ENCODE data around the gene RRP1B.

- no peak for TF ChIP-seq RAD21 (IDR thresholded peaks at IDR 0.05; ENCODE audit: low read depth)
- TF ChIP-seq CEBPB (IDR thresholded peaks at IDR 0.05), result no peak
- no peak for TF ChIP-seq REST (IDR thresholded peaks at IDR 0.05; ENCODE audit: low read depth)
- TF ChIP-seq EP300 (IDR thresholded peaks at IDR 0.05; ENCODE audit: borderline replicate concordance), result no peak
- no peak for TF ChIP-seq TCF12 (IDR thresholded peaks at IDR 0.05; ENCODE audit: low read depth)
- no peak for TF ChIP-seq TAF1 (IDR thresholded peaks at IDR 0.05; ENCODE audit: low read depth)
- no peak for TF ChIP-seq MAX (IDR thresholded peaks at IDR 0.05)
- TF ChIP-seq ZBTB7A (IDR thresholded peaks at IDR 0.05; ENCODE audit: low read depth), result no peak
- TF ChIP-seq NFIC (IDR thresholded peaks at IDR 0.05), result no peak
- no peak for TF ChIP-seq YY1 (IDR thresholded peaks at IDR 0.05; ENCODE audit: low read depth)
- TF ChIP-seq CREB1 (IDR thresholded peaks at IDR 0.05; ENCODE audit: low read depth), result no peak
- TF ChIP-seq FOXM1 (IDR thresholded peaks at IDR 0.05; ENCODE audit: borderline replicate concordance, low read depth), result no peak
- TF ChIP-seq EGR1 (IDR thresholded peaks at IDR 0.05), result no peak
- TF ChIP-seq, protein P1, sequence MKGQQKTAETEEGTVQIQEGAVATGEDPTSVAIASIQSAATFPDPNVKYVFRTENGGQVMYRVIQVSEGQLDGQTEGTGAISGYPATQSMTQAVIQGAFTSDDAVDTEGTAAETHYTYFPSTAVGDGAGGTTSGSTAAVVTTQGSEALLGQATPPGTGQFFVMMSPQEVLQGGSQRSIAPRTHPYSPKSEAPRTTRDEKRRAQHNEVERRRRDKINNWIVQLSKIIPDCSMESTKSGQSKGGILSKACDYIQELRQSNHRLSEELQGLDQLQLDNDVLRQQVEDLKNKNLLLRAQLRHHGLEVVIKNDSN (IDR thresholded peaks at IDR 0.05), result no peak
These were observed 35.2 kb downstream of the RRP1B start for GRCh38 chr21:43694437-43695079.
